ENCODE results near the gene POP4.

The POP4 gene

DNA sequence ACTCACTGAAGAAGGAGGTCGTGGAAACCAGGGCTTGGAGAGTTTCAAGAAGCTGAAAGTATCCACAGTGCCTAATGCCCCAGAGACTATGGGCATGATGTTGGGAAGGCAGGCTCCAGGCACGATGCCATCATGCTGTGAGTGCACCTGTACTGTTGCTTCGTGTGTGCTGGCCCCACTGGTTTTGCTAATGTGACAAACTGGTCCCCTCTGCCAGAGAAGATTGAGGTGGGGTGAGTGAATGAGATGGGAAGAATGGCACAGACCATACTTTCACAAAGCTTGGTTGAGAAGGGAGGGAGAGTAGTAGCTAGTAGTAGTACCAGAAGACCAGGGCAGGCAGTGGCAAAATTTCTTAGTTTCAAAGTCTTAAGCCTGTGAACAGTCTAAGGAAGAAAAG is 19.0 kb upstream of the POP4 start:
- no peak for DNase-seq (ENCODE audit: extremely low read depth, low read depth)
- TF ChIP-seq, protein P1, sequence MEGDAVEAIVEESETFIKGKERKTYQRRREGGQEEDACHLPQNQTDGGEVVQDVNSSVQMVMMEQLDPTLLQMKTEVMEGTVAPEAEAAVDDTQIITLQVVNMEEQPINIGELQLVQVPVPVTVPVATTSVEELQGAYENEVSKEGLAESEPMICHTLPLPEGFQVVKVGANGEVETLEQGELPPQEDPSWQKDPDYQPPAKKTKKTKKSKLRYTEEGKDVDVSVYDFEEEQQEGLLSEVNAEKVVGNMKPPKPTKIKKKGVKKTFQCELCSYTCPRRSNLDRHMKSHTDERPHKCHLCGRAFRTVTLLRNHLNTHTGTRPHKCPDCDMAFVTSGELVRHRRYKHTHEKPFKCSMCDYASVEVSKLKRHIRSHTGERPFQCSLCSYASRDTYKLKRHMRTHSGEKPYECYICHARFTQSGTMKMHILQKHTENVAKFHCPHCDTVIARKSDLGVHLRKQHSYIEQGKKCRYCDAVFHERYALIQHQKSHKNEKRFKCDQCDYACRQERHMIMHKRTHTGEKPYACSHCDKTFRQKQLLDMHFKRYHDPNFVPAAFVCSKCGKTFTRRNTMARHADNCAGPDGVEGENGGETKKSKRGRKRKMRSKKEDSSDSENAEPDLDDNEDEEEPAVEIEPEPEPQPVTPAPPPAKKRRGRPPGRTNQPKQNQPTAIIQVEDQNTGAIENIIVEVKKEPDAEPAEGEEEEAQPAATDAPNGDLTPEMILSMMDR (IDR thresholded peaks at IDR 0.05; ENCODE audit: low read depth, low read length, missing control alignments): no peak
- no peak overlapping the region for H3K4me3 ChIP-seq (replicated peaks; ENCODE audit: low read depth, low read length)

DNA sequence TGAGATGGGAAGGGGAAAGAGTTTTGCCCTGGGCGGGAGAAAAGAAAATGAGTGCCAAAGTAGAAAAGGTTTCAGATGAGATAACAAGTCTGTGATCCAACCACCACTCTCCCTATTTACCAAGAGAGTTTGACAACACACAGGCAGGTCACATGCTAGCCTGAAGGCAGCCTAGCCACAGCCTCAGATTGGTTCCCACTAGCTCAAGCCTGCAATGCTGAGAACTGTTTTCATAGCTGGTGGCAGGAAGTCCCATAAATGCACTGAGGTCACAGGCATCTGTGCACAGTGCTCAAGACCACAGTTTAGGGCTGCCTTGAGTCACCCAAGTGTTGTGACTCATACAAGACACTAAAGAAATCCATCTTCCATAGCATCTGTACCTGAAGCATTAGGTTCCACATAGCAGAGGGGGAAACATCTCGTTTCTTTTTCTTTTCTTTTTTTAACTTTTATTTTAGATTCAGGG is 18.5 kb upstream of the POP4 start:
- TF ChIP-seq, protein P1 (IDR thresholded peaks at IDR 0.05; ENCODE audit: low read depth, low read length, missing control alignments): no peak
- H3K4me3 ChIP-seq (replicated peaks; ENCODE audit: low read depth, low read length): no peak overlapping the region
- DNase-seq (ENCODE audit: extremely low read depth, low read depth): peak; percentile 25

DNA sequence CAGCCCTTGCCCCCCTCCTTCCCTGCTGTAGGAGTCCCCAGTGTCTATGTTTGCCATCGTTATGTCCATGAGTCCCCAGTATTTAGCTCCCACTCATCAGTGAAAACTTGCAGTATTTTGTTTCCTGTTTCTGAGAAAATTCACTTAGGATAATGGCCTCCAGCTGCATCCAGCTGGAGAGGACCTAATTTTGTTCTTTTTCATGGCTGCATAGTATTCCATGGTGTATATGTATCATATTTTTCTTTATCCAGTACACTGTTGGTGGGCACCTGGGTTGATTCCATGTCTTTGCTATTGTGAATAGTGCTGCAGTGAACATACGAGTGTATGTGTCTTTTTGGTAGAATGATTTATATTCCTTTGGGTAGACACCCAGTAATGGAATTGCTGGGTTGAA is 18.0 kb upstream of the POP4 start:
- DNase-seq (ENCODE audit: extremely low read depth, low read depth): no peak
- no peak overlapping the region for H3K4me3 ChIP-seq (replicated peaks; ENCODE audit: low read depth, low read length)
- TF ChIP-seq, protein P1 (IDR thresholded peaks at IDR 0.05; ENCODE audit: low read depth, low read length, missing control alignments): no peak

DNA sequence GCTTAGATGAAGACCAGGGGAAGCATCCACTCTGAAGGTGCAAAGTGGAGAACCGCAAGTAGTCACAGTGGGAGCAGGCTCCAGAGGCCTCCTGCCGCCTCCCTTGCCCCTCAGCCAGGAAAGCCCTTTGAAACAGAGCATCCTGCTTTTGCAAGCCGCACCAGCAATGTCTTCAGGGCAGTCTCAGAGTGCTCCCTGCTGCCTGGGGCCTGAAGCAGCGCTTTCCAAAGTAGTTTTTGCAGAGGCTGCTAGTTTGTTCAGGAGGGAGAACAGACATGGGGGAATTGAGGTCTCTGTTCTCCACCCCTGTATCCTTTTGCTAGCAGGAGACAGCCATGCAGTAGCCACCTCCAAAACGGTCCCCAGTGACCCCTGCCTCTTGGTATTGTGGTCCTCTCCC is 15.8 kb upstream of the POP4 start:
- H3K4me3 ChIP-seq (replicated peaks; ENCODE audit: low read depth, low read length): no peak overlapping the region
- TF ChIP-seq, protein P1 (IDR thresholded peaks at IDR 0.05; ENCODE audit: low read depth, low read length, missing control alignments): no peak
- DNase-seq (ENCODE audit: extremely low read depth, low read depth): no peak

DNA sequence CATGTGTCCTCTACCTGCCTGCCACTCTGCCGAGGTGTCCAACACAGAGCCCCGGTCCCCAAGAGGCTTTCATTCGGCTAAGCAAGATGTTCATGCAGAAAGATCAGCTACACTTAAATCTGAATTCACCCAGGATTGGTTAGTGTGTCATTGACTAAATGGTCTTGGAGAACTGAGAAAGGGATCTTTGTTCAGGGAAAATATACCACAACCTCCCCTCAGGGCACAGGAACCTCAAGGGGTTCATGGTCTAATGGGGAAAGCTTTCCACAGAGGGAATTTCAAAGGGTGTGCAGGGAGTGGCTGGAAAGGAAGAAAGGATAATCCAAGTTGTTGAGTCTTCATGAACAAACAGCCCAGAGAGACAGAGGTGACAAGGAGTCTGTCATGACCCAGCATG is 14.4 kb upstream of the POP4 start:
- TF ChIP-seq, protein P1 (IDR thresholded peaks at IDR 0.05; ENCODE audit: low read depth, low read length, missing control alignments): no peak
- H3K4me3 ChIP-seq (replicated peaks; ENCODE audit: low read depth, low read length): no peak overlapping the region
- no peak for DNase-seq (ENCODE audit: extremely low read depth, low read depth)

DNA sequence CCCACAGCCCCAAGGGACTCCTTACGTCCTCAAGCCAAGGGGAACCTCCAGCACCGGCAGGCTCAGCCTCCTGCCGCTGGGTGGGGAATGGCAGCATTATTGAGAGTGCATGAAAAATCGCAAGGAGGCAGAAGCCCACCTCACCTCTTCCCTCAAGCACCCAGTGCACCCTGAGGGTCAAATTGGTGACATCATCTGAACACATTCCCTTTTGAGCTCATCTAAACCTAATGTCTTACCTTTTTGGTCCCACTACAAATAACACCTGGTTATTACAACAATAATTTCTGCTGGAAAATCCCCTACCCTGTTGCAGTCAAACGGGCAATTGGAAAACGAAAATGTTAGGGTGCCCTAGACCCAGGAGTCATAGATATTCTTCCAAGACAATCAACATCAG is 12.2 kb upstream of the POP4 start:
- H3K4me3 ChIP-seq (replicated peaks; ENCODE audit: low read depth, low read length): no peak overlapping the region
- no peak for DNase-seq (ENCODE audit: extremely low read depth, low read depth)
- TF ChIP-seq, protein P1 (IDR thresholded peaks at IDR 0.05; ENCODE audit: low read depth, low read length, missing control alignments): no peak

DNA sequence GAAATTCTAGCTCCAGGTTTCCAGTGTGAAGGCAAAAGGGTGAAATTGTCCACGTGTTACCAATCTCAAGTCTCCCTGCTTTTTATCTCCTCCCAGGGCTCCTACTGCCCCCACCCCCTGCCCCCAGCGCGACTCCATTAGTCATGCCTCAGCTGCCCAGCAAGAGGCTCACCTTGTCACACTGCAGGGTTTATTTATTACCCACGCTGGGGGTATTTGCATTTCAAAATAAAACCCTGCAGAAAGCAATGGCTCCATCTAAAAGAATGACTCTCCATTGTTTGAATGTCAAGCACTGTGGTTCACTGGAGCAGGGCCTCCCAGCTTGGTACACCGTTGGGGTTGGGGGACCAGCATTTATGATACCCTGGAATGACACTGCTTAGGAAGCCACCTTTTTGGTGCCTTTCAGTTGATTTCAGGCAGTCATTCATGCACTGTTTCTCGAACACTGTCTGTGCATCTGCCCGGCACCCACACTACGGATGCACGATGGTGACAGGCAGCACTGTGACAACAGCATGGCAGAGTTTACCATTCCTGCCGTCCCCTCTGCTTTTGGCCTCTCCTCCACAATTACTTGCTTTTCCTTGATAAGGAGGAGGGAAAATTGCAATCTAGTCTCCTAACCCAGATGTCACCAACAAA is 9.9 kb upstream of the POP4 start:
- DNase-seq (ENCODE audit: extremely low read depth, low read depth): no peak
- no peak overlapping the region for H3K4me3 ChIP-seq (replicated peaks; ENCODE audit: low read depth, low read length)
- TF ChIP-seq, protein P1 (IDR thresholded peaks at IDR 0.05; ENCODE audit: low read depth, low read length, missing control alignments): no peak

Data from HFF-Myc (cell line).